ENCODE measurements around the gene TAOK3.
"Not testable (repeated sequence)": the region's sequence is repeated elsewhere in the genome, so short reads cannot be mapped to it uniquely, and the experiment has no call there.

TAOK3 gene

GRCh38 chr12:118290130-118290529, 82.6 kb downstream of the TAOK3 start:
- no peak for DNase-seq

- no peak for DNase-seq
Measured at GRCh38 chr12:118288174-118288573, 84.5 kb downstream of the TAOK3 start.

DNA sequence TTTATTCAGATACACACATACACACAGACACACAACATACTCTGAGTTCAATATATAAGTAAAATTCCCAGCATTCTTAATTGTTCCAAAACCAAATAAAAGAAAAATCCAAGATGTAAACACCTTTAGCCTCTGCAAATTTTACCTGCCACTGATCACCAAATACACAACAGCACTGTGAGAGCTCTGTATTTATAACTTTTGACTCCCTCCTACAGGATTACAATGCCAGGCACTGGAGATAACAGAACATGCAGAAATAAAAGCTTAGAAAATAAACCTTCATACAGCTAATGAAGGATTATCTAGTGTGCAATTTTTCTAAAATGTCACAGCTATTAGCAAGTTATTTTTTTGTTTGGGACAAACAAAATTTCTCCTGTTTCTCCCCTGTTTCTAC, 85.0 kb downstream of the TAOK3 start:
- no peak for DNase-seq

- DNase-seq: no peak
Measured at GRCh38 chr12:118282767-118283166, 89.9 kb downstream of the TAOK3 start.

DNA sequence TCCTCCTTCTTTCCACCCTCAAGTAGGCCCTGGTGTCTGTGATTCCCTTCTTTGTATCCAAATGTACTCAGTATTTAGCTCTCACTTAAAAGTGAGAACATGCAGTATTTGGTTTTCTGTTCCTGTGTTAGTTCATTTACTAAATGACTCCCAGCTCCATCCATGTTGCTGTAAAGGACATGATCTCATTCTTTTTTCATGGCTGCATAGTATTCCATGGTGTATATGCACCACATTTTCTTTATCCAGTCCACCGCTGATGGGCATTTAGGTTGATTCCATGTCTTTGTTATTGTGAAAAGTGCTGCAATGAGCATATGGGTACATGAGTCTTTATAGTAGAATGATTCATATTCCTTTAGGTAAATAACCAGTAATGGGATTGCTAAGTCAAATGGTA, 94.4 kb downstream of the TAOK3 start:
- DNase-seq: not testable (repeated sequence)

GRCh38 chr12:118274066-118274465, 98.6 kb downstream of the TAOK3 start:
- DNase-seq: no peak

GRCh38 chr12:118271770-118272417, 100.8 kb downstream of the TAOK3 start:
- DNase-seq: no peak

- no peak for DNase-seq
Measured at GRCh38 chr12:118271183-118271582, 101.5 kb downstream of the TAOK3 start.

GRCh38 chr12:118269806-118270205, 102.9 kb downstream of the TAOK3 start:
- DNase-seq: no peak

GRCh38 chr12:118259079-118259478, 113.6 kb downstream of the TAOK3 start:
- DNase-seq: no peak

- DNase-seq: no peak
Measured at GRCh38 chr12:118256352-118256751, 116.4 kb downstream of the TAOK3 start.

GRCh38 chr12:118249547-118249946, 123.2 kb downstream of the TAOK3 start:
- no peak for DNase-seq

GRCh38 chr12:118245886-118246285, 126.8 kb downstream of the TAOK3 start:
- not testable (repeated sequence) for DNase-seq

DNA sequence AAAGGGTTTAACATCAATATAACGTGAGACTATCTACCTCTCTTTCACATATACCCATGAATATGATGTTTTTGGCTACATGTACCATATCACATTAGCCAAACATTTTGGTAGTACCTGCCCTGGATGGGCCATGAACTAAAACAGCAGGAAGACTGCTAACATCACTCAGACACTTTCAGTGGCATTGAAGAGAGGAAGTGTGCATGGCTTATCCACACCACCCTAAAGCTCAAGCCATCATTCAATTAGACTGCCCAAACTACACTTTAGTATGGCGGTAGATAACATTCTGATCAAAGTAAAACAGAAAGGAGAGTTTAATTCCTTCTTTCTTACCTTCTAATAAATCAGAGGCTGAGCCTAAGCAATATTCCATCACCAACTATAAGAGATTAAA, 133.8 kb downstream of the TAOK3 start:
- no peak for DNase-seq

- DNase-seq: no peak
Measured at GRCh38 chr12:118237908-118238307, 134.8 kb downstream of the TAOK3 start.

GRCh38 chr12:118237052-118237665, 135.5 kb downstream of the TAOK3 start:
- no peak for DNase-seq

- DNase-seq: no peak
Measured at GRCh38 chr12:118220702-118221101, 152.0 kb downstream of the TAOK3 start.

DNA sequence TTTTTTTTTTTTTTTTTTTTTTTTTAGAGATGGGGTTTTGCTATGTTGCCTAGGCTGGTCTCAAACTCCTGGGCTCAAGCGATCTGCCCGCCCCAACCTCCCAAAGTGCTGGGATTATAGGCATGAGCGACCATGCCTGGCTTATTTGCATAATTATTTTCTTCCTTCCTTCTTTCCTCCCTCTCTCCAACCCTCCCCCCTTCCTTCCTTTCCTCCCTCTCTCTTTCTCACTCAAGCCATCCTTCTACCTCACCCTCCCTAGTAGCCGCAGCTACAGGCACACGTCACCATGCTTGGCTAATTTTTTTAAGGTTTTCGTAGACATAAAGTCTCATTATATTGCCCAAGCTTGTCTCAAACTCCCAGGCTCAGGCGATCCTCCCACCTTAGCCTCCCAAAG, 152.9 kb downstream of the TAOK3 start:
- no peak for DNase-seq

DNA sequence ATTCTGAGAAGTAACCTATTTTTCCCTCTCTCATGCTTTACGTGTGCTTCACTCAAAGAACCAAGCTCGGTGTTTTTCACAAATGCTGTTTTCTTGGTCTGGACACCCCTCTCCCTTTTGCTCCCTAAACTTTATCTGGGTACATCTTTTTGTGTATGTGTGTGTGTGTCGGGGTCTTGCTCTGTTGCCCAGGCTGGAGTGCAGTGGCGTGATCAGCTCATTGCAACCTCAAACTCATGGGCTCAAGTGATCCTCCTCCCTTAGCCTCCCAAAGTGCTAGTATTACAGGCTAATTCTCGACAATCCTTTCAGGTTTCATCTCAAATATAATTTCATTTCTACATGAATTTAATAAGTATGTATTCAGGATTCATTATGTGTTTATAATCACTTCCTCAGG, 153.6 kb downstream of the TAOK3 start:
- DNase-seq: no peak

DNA sequence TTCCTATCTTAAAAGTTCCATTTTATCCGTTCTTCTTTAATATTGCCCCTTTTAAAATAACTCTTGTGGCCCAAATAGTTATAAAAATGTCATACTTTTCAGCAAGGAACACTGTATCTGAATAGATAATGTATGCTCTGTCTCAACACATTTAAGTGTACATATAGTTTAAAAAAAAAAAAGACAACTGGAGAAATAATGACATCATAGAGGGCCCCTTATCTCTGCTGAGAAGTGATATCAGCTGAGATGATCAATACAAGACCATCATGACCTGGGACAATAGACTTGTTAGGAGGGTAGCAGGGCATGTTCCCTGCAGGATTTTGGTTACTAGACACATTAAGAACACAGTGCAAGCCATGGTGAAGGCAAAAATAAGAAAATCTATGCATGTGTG, 159.3 kb downstream of the TAOK3 start:
- no peak for DNase-seq

- DNase-seq: no peak
Measured at GRCh38 chr12:118212606-118213005, 160.1 kb downstream of the TAOK3 start.

GRCh38 chr12:118206107-118206412, 166.6 kb downstream of the TAOK3 start:
- DNase-seq: no peak

DNA sequence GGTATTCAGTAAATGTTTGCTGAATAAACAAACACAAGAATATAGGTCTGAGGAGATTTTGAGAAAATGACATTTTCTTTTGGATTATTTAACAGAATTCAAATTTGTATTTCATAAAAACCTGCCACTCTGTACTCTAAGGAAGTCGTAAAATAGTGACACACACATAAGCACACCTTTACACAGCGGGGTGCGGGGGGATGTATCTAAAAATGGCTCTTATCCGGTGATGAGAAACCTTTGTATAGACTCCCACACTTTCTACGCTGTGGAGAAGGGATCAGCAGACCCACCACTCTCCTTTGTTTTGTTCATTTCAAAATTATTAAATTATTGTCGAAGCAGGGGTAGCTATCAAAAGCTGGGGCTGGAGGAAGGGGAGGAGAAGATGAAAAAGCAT, 178.7 kb downstream of the TAOK3 start:
- DNase-seq: no peak

- DNase-seq: no peak
Measured at GRCh38 chr12:118193477-118193876, 179.2 kb downstream of the TAOK3 start.

DNA sequence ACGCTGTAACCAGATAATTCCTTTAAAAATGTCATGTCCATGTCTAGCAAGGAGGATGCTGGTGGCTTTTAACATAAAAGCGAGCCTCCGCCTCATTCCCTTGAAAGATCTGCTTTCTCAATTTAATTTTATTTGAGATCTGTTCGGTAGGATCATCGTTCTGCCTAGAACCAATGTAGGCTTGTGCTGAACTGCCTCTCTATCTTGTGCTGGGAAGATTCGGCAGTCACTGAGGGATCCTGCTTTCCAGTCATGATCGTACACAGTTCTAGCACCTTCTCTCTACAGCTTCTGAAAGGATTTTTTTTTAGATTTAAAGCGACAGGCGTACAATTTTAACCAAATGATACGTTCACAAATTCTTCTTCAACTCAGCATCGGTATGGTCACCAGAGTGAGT, 182.4 kb downstream of the TAOK3 start:
- DNase-seq: no peak

Data from stimulated activated CD4-positive, alpha-beta T cell treated with anti-CD3 and anti-CD28 coated beads, Interleukin-15, amount 100 ng/mL, for 24 hours (primary cell).